IPS DF 6.9 (cell line): Measurements from ENCODE around the gene TPSD1.

Source experiments
- DNase-seq: peaks from one replicate; pipeline ENCODE4 v3.0.0-alpha.2; 2013; ENCODE audit warnings: low read depth, low spot score
- H3K27ac ChIP-seq: one replicate; pipeline ENCODE4 v1.5.1; 2013; ENCODE audit warnings: low read length, control low read depth
- H3K27me3 ChIP-seq: 2 replicates; pipeline ENCODE4 v1.6.1; 2013; ENCODE audit warnings: mild to moderate bottlenecking, low read length; ENCODE audit not compliant: control insufficient read depth, insufficient read depth
- H3K36me3 ChIP-seq: 2 replicates; pipeline ENCODE4 v1.6.1; 2013; ENCODE audit warnings: low read length; ENCODE audit not compliant: control insufficient read depth, insufficient read depth
- H3K4me1 ChIP-seq: 2 replicates; pipeline ENCODE4 v1.6.1; 2013; ENCODE audit warnings: low read length; ENCODE audit not compliant: control insufficient read depth, insufficient read depth
- H3K4me3 ChIP-seq: 2 replicates; pipeline ENCODE4 v1.5.1; 2013; ENCODE audit warnings: mild to moderate bottlenecking, low read length
- H3K9me3 ChIP-seq: 2 replicates; pipeline ENCODE4 v1.6.1; 2013; ENCODE audit warnings: low read length, inconsistent platforms; ENCODE audit not compliant: control insufficient read depth, insufficient read depth
- WGBS: extraction: QIAGEN DNeasy Blood & Tissue Kit; methylation state at CpG from one replicate; pipeline ENCODE4 v1.1.7; 2013; ENCODE audit warnings: mixed read lengths, missing lambda C conversion rate; ENCODE audit not compliant: insufficient read length, insufficient coverage; 5-methylcytosine and 5-hydroxymethylcytosine counted together

Gene TPSD1

DNA sequence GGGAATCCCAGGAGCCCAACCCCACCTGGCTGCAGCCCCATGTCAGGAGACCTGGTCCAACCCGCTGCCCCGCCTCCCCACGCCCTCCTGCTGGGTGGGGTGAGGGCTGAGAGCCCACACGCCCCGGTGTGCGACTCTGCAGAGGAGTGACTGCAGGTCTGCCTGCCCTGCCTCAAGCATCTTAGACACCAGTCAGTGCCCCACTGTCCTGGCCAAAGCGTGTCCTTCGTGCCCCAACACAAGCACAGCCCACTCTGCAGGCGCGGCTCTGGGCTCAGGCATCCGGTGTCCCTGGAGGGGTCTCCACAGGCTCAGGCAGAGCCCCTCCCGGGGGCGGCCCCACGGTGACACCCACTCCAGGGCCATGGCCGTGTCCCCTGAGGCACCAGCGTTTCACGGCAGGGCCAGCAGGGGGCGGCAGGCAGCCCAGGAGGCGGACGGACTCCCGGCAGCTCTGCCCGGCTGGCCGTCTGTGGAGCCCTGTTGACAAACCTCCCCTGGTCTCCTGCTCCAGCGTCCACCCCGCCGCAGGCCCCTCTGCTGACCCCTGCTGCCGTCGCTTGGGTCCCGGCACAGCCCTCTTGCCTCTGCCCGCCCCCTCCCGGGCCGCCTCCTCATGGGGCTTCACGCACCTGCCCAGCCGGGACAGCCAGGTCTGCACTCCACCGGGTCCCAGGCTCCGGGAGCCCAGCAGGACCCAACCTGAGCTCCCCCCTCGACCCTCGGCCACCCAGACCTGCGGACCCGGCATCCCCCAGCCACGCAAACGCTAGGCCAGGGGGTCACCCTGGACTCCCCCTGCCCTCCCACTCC is 45.0 kb downstream of the TPSD1 start:
- no peaks in the 10 kb centered on the region for H3K9me3 ChIP-seq
- no peak overlapping the region for H3K4me3 ChIP-seq
- peaks cover 3% of the 10 kb centered on the region for H3K4me1 ChIP-seq
- no peak for DNase-seq
- no peaks in the 10 kb centered on the region for H3K27me3 ChIP-seq
- H3K36me3 ChIP-seq = no peaks in the 10 kb centered on the region
- WGBS = no CpG with 5 or more reads among the region's 42 CpGs
- no peak overlapping the region for H3K27ac ChIP-seq

DNA sequence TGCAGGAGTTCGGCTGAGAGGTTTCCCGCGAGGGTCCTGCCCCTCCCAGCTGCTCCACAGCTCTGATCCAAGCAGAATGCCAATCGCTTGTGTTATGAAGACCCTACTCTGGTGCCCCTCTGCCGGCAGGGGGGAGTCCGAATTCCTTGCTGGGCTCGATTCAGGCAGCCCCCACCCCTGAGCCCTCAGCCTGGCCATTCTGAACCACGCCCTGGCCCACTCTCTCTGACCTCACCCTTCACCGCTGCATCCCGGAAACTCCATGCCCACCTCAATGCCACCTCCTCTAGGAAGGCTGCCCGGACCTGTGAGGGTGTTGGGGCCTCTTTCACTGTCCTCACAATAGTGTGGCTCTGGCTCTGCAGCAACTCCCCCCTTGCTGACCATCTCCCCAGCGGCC is 45.7 kb downstream of the TPSD1 start:
- Histone ChIP-seq H3K36me3 (no peaks in the 10 kb centered on the region), H3K4me3 (no peak overlapping the region), H3K4me1 (peaks cover 3% of the 10 kb centered on the region), H3K27me3 (no peaks in the 10 kb centered on the region), H3K27ac (no peak overlapping the region), H3K9me3 (no peaks in the 10 kb centered on the region)
- DNase-seq = no peak
- WGBS = no CpG with 5 or more reads among the region's 12 CpGs

DNA sequence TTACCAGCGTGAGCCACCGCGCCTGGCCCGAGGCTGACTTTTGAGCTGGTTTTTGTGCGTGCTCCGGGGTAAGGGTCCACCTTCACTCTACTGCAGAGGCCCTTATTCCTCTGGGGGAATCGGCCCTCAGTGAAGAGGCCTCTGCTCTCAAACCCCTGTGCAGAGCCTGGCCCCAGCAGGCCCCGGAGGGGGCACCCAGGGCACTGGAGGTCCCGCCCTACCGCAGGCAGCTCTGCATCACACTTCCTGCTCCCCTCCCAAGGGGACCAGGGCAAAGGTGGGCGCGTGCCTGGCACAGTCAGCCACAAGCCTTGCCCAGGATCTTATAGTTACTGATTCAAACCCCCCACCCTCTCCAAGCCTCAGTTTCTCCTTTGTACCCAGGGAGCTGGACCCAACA is 50.0 kb downstream of the TPSD1 start:
- H3K4me3 ChIP-seq = no peak overlapping the region
- no peak overlapping the region for H3K27ac ChIP-seq
- WGBS = no CpG with 5 or more reads among the region's 12 CpGs
- no peaks in the 10 kb centered on the region for H3K36me3 ChIP-seq
- H3K27me3 ChIP-seq = no peaks in the 10 kb centered on the region
- DNase-seq = no peak
- H3K9me3 ChIP-seq = no peaks in the 10 kb centered on the region
- peaks cover 1% of the 10 kb centered on the region; the same call in 1 of the 2 replicates for H3K4me1 ChIP-seq

DNA sequence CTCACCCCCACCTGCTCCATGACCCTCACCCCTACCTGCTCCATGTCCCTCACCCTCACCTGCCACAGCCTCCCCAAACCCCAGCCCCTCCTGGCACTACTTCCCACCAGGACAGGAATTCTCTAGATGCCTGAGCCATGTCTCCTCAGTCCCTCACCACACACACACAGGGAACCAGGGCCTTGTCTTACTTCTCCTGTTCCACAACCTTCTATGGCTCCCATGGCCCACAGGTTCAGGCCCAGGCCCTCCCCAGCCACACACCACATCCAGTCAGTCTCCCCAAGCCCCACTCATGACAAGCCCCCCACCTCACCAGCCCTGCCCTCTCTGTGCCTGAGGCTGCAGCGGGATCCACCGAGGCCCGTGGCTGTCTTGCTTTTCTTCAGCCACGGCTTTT is 50.5 kb downstream of the TPSD1 start:
- no peaks in the 10 kb centered on the region for H3K27me3 ChIP-seq
- DNase-seq = no peak
- H3K4me1 ChIP-seq = peaks cover 3% of the 10 kb centered on the region; the same call in 1 of the 2 replicates
- WGBS = no CpG with 5 or more reads among the region's 4 CpGs
- H3K27ac ChIP-seq = no peak overlapping the region
- H3K4me3 ChIP-seq = no peak overlapping the region
- H3K36me3 ChIP-seq = no peaks in the 10 kb centered on the region
- H3K9me3 ChIP-seq = no peaks in the 10 kb centered on the region

DNA sequence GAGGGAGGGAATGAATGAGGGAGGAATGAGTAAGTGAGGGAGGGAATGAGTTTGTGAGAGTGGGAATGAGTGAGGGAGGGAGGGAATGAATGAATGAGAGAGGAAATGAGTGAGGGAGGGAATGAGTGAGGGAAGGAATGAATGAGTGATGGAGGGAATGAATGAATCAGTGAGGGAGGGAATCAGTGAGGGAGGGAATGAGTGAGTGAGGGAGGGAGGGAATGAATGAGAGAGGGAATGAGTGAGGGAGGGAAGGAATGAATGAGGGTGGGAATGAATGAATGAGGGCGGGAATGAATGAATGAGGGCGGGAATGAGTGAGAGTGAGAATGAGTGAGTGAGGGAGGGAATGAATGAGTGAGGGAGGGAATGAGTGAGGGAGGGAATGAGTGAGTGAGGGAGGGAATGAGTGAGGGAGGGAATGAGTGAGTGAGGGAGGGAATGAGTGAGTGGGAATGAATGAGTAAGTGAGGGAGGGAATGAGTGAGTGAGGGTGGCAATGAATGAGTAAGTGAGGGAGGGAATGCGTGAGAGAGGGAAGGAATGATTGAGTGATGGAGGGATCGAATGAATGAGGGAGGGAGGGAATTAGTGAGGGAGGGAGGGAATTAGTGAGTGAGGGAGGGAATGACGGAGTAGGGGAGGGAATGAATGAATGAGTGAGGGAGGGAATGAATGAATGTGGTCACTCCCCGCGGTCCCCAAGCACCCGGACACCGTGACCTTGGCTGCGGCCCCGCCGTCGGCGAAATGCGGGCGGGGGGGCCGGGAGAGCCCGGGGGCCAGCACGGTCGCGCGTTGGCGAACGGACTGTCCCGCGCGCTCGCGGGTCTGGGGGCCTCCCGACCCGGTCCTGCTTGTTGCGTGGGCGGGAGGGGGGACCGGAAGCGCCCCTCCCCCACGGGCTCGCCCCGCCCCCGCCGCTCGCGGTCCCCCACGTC is 52.4 kb downstream of the TPSD1 start:
- peak overlapping the region; percentile 94; the same call in 1 of the 2 replicates for H3K4me3 ChIP-seq
- no peak overlapping the region for H3K27ac ChIP-seq
- H3K27me3 ChIP-seq = no peaks in the 10 kb centered on the region
- DNase-seq = no peak
- no peaks in the 10 kb centered on the region for H3K9me3 ChIP-seq
- H3K36me3 ChIP-seq = 0 out of 2 replicates have a peak, but pooled peaks cover 4% of the 10 kb centered on the region
- 100% methylated on average over 5 of the region's 43 CpGs for WGBS
- H3K4me1 ChIP-seq = peaks cover 4% of the 10 kb centered on the region; the same call in 1 of the 2 replicates
